ENCODE measurements around the gene AIFM3. TPM values are rescaled to one million over a fixed set of nuclear protein-coding genes. Genes with fewer than 3 reads are reported as not detected.

AIFM3 gene
- total RNA-seq, 1 experiment from 2014 or later: 3.2 TPM

DNA sequence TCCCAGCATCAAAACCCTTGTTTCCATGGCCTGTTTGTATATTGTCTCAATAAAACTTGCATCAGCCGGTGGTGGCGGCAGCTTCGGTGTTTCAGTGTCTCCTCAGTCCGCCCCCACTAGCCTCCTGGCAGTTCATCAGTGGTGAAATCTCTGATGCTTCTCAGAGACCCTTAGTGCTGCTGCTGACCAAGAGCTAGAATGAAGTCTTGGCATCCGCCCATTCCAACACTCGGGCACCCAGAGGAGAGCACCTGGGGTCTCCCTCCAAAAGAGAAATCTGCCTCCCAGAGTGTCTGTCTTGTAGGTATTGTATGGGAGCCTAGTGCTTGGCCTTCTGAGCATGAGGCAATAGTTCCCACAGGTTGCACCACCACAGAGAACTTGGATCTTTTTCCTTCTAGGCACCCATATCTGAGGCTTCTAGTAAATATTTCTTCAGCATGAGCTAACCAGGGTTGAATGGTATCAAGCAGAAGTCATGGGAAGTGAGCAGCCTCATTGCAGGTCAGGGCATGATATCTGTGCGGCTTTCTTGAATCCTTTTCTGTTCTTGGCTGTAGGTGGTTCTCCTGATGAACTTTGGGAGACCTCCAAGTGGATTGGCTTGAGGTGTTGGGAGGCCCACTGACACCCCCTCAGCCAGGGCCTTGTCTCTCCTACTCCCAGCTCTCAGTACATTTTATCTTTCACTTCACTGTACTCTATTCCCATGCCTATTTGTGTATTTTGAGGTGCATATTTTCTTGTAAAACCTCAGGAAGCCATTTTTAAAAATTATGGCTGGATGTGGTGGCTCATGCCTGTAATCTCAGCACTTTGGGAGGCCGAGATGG, 13.2 kb upstream of the AIFM3 start:
- DNase-seq (ENCODE audit: low read depth, low spot score): no peak
- in situ Hi-C loops (cut with HindIII; ENCODE audit: low pct_unique_long_range_greater_than_20kb, low sequenced_read_pairs): no loop called here

DNA sequence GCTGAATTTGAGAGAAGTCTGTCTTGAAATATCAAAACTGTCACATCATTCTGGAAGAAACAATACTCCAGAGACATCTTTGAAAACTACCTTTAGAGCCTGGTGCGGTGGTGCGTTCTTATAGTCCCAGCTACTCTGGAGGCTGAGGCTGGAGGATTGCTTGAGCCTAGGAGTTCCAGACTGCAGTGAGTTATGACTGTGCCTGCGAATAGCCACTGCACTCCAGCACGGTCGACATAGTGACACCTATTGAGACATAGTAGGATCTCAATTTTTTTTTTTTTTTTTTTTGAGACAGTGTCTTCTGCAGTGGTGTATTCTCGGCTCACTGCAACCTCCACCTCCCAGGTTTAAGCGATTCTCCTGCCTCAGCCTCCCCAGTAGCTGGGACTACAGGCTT, 11.5 kb upstream of the AIFM3 start:
- no peak for DNase-seq (ENCODE audit: low read depth, low spot score)
- in situ Hi-C loops (cut with HindIII; ENCODE audit: low pct_unique_long_range_greater_than_20kb, low sequenced_read_pairs): no loop called here

DNA sequence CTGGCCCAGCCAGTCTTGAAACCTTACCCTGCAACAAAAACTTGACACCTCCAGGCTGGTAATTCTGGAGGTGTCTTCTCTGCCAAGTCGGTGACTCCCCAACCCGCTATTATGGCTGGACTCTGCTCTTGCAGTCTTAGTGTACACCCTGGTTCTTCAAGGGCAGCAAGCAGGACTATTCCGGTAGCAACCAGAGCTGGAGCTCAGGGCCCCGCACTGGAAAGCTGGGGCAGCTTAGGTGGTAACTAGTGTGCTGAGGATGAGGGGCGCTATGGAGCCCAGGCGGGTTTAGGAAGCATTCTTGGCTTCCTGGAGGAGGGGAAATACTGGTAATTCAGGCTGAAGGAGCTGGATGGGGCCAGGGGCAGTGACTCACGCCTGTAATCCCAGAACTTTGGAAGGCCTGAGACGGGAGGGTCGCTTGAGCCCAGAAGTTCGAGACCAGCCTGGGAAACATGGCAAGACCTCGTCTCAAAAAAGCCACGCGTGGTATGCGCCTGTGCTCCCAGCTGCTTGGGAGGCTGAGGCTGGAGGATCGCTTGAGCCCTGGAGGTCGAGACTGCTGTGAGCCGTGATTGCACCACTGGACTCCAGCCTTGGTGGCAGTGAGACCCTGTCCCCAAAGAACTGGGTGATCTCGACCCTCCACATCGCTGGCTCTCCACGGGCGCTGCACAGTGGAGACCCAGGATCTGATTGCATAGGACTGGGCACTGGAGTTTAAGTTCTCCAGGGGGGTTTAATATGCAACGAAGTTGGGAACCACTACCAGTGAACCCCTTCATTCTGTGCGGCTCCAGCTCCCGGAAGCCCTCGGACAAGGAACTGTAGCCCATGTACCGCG, 10.6 kb upstream of the AIFM3 start:
- in situ Hi-C loops (cut with HindIII; ENCODE audit: low pct_unique_long_range_greater_than_20kb, low sequenced_read_pairs): no loop called here
- DNase-seq (ENCODE audit: low read depth, low spot score): peak; percentile 70

DNA sequence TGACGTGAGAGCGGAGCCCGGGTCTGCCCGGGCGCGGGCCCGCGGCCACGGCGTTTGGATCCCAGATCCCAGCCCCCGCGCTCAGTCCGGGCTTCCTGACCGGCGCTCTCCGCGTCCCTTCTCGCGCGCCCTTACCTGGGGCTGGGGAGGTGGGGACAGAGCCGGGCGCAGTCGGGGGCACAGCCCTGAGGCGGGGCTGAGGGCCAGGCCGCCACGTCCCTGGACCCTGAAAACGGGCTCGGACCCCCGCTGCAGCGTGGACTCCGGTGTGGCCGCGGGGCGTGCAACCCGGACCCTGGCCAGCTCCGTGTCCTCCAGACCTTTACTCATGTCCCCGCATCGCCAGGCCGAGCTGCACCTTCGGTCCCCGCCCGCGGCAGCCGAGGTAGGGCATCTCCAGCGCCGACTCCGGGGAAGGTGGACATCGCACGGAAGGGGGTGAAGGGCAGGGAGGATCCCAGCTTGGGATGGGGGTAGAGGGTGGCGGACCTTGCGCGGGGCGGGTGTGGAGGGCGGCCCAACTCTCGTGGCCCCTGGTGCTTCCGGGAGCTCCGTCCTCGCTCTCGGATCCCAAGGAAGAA, 9.9 kb upstream of the AIFM3 start:
- peak; percentile 19 for DNase-seq (ENCODE audit: low read depth, low spot score)
- in situ Hi-C loops (cut with HindIII; ENCODE audit: low pct_unique_long_range_greater_than_20kb, low sequenced_read_pairs): no loop called here

DNA sequence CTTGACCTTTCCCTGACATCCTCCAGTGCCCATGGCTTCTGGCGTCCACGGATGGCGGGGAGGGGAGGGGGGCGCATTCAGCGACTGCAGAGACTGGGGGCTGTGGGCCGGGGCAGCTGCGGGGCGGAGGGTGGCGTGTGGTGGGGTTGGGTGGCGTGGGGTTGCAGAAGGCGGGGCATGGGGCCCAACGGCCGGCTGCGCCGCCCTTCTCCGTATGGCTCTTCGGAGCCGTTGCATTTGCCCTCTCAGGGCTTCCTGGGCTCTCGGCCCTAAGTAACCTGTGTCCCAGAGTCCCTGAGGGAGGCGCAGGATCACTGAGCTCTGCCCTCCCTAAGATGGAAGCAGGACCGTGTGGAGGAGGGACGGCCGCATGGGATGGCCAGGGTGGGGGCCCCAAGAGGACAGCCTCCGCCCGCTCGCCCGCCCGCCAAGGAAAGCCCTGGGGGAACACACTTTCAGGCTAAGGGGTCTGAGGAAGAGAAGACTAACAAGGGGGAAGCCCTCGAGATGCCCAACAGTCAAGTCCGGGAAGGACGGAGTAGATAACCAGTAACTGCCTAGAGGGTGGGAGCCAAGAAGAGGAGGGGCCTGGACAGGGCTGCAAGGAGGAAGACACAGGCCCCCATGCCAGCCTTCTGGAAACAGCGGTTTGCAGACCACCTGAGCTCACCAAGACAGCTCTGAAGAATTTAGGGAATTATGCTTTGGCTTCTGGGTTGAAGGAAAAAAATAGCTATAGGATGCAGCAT, 9.2 kb upstream of the AIFM3 start:
- in situ Hi-C loops (cut with HindIII; ENCODE audit: low pct_unique_long_range_greater_than_20kb, low sequenced_read_pairs): no loop called here
- peak; percentile 65 for DNase-seq (ENCODE audit: low read depth, low spot score)

DNA sequence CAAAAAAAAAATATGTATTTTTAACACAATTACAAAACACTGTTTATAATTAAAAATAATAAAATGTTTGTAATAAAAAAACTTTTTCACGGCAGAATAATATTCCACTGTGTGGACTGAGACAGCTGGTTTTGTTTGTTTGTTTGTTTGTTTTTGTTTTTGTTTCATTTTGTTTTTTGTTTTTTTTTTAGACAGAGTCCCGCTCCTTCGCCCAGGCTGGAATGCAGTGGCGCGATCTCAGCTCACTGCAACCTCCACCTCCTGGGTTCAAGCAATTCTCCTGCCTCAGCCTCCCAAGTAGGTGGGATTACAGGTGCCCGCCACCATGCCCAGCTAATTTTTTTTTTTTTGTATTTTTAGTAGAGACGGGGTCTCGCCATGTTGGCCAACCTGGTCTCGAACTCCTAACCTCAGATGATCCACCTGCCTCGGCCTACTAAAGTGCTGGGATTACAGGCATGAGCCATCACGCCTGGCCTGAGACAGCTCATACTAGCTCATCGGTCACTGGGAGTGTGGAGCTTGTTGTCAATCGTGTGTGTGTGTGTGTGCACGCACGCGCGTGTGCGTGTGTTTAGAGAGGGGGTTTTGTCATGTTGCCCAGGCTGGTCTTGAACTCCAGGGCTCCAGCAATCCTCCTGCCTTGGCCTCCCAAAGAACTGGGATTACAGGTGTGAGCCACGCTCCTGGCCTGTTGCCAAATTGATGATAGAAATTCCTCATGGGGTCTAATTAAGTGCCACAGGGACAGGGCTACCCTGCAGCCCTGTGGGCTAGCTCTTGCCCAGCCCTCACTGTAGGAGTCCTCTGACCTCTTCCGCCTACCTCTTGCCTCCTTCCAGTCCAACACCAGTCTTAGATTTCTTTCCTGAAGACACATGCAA, 7.2 kb upstream of the AIFM3 start:
- in situ Hi-C loops (cut with HindIII; ENCODE audit: low pct_unique_long_range_greater_than_20kb, low sequenced_read_pairs): no loop called here
- DNase-seq (ENCODE audit: low read depth, low spot score): no peak

DNA sequence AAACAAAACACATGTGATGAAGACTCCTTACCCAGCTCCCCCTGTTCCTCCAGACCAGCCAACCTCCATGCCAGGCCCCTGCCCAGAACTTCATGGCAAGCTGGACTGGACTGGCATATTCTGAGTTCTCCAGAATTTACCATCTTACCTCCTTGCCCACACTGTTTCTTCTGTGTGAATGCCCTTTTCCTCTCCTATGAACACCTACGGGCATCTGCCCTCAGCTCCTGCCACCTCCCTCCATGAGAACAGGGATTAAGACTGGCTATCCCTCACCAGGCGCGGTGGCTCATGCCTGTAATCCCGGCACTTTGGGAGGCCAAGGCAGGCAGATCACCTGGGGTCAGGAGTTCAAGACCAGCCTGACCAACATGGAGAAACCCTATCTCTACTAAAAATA, 6.4 kb upstream of the AIFM3 start:
- in situ Hi-C loops (cut with HindIII; ENCODE audit: low pct_unique_long_range_greater_than_20kb, low sequenced_read_pairs): no loop called here

DNA sequence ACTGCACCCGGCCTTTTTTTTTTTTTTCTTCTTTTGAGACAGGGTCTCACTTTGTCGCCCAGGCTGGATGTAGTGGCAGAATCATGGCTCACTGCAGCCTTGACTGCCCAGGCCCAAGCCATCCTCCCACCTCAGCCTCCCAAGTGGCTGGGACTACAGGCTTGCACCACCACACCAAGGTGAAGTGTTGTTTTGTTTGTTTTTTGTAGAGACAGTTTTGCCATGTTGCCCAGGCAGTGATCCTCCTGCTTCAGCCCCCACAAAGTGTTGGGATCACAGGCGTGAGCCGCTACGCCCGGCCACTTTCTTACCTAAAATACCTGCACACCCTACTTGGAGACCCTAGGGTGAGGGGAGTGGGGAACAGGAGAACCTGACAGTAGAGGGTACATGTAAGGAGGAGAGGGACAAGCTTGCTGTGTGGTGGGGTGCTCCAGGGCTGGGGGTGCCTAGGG, 4.5 kb upstream of the AIFM3 start:
- in situ Hi-C loops (cut with HindIII; ENCODE audit: low pct_unique_long_range_greater_than_20kb, low sequenced_read_pairs): no loop called here
- no peak for DNase-seq (ENCODE audit: low read depth, low spot score)

More for the DNA sequence above, 6.4 kb upstream of the AIFM3 start:
- no peak for DNase-seq (ENCODE audit: low read depth, low spot score)

DNA sequence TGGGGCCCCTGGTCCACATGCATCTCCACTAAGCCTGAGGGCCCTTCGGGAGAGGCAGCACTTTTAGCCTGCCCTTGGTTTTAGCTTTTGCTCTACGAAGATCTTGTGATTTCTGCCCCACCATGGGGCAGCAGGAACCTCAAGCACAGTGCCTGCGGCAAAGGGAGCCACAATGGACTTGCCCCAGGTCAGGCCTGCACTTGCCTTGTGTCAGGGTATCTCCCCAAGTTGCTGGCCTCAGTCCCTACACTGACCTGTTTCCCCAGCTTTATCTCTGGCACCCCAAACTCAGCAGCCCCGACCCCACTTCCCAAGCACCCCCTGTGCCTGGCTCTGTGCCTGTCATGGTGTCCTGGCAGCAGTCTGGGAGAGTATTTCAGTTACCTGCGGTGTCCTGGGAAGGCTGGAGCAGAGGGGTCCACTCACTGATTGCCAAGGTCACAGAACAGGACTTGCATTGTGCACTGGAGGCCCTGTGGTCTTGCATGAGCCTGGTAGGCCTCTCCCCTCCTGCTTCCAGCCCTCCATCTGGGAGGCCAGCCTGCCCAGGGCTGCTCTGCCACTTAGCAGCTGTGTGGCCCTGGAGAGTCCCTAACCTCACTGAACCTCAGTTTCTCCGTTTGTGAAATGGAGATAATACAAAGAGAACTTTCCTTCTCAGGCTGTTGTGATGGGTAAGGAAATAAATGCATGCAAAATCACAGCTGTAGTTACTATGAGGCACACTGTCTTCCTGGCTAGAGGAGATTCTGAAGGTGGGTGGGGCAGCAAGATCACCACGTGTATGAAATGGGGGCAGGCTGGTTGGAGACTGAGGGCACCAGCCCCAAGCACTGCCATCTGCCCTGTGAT, 3.6 kb upstream of the AIFM3 start:
- peak; percentile 44 for DNase-seq (ENCODE audit: low read depth, low spot score)
- in situ Hi-C loops (cut with HindIII; ENCODE audit: low pct_unique_long_range_greater_than_20kb, low sequenced_read_pairs): no loop called here

DNA sequence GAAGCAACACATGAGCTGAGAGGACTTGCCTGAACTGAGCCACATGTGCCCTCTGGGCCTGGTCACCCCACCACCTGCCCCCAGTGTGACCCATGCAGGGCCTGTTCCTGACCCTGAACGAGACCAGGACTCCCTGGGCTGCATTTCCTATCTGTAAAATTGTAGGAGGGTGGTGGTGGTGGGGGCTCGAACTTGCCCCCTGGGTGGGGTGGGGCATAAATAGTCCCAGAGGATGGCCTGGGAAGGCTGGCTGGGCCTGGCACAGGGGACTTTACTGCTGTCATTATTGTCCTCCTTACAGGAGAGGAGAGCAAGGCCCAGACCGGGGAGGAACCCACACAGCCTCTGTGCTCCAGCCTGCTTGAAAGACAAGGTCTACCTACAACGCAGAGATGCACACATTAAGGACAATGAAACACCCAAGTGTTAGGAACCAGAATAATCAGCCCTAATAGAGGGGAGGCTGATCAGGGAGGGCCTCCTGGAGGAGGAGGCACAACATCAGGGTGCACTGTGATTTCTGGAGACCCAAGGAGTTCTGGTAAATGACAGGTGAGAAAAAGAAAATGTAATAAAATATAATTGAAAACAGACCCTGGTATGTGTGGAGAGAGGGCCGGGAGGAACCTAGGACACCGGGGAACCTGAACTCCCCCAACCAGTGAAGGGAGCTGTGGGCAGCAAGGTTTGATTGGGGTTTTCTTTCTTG, 2.8 kb upstream of the AIFM3 start:
- in situ Hi-C loops (cut with HindIII; ENCODE audit: low pct_unique_long_range_greater_than_20kb, low sequenced_read_pairs): no loop called here
- no peak for DNase-seq (ENCODE audit: low read depth, low spot score)

DNA sequence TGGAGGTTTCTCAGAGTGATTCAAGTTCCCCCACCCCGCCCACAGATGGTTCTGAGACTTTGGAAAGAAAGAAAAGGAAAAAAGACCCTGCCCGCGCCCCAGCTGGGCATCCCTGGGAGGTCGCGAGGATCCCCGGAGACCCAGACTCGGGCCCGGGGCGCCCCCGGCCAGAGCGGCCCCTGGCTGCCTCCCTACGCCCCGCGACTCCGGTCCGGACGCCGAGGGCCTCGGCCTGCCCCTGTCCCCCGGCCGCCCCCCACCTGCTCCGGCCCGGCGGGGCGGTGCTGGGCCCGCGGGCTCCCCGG, 2.3 kb upstream of the AIFM3 start:
- in situ Hi-C loops (cut with HindIII; ENCODE audit: low pct_unique_long_range_greater_than_20kb, low sequenced_read_pairs): no loop called here
- no peak for DNase-seq (ENCODE audit: low read depth, low spot score)

DNA sequence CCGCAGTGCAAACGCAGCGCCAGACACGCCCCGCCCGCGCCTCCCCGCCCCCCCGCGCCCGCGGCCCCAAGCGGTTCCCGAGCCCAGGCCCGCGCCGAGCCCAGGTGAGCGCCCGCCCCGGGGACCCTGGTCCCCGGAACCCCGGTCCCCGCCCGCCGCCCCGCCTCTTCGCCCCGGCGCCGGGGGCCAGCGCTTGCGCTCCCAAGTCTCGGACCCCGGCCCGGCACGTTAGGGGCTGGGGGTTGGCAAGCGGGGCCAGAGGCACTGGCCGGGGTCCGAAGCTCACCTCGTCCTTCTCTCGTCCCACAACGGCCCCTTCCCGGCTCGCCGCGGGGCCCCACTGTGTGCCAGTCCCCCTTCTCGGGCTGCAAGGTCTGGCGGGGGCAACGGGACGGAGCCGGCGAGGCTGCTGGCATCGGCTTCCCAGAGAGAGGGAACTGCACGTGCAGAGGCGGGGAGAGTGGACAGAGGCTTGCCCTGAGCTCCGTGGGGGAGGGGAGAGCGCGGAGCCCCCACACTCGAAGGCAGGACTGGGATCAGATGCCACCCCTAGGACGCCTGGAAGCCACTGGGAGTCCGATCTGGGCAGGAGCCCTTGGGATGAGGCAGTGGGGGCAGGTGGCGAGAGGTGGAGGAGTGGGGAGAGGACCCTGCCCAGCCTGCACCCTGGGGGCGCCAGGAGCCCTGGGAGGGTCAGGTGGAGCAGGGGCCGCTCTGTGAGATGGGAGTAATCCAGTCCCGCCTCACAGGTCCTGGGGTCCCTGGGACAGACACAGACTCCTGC, 1.8 kb upstream of the AIFM3 start:
- DNase-seq (ENCODE audit: low read depth, low spot score): no peak
- in situ Hi-C loops (cut with HindIII; ENCODE audit: low pct_unique_long_range_greater_than_20kb, low sequenced_read_pairs): no loop called here

DNA sequence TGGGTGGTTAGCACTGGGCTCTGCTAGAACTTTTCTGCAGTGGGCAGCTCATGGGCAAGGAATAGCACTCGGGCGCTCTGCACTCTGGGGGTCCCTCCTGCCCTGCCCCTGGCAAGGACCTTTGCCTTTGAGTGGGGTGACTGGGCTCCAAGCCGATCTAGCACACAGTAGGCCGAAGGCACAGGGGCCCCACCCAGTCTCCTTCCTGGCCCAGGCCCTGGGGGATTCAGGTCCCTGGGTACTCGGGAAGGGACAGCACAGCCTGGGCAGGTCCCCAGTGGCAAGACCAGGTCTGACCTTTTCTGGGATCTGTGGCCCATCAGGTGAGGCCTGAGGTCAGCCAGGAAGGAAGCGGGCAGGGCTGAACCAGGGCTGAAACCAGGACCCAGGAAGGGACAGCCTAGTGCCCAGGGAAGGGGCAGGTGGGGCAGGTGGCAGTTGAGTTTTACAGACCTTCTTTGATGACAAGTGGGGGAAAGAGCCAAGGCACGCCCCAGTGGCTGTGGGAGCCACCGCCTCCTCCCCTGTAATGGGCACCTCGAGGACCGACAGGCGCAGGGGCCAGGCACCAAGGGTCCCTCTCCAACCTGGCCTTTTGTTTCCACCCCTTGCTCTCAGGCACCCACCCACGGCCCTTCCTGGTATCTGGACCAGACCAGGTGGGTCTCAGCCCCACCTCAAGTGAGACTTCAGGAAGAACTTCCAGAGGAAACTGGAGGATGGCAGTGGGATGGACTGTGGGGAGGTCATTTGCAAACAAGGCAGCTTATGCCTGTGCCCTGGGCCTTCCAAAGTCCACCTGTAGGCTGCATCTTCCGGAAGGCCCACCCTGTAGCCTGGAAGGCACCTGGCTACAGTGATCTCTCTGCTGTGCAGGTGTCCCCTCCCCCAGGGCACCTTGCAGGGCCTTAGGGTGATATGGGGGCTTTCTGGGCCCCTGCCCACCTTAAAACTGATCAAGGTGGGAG, 883 bp upstream of the AIFM3 start:
- DNase-seq (ENCODE audit: low read depth, low spot score): no peak
- in situ Hi-C loops (cut with HindIII; ENCODE audit: low pct_unique_long_range_greater_than_20kb, low sequenced_read_pairs): no loop called here

DNA sequence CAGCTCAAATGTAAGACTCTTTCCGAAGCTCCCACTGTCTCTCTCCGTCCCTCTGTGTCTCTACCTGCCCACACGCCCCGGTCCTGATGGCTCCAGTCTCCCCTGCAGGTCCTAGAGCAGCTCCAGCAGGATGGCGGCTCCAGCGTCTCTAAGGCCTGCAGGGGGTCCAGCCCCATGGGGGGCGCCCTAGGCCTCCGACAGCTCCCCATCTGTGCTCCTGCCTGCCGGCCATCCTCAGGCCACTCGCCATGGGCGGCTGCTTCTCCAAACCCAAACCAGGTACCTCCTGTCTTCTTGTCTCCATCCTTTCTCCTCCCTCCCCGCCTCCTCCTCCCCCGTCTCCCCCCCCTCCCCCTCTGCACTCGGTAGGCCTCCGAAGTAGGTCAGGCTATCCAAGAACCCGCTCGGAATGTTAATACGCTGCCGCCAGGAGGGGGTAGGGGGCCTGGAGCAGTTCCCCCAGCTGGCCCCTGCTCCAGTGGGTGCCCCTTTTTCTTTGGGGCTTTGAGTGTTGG, 699 bp downstream of the AIFM3 start:
- no peak for DNase-seq (ENCODE audit: low read depth, low spot score)
- in situ Hi-C loops (cut with HindIII; ENCODE audit: low pct_unique_long_range_greater_than_20kb, low sequenced_read_pairs): no loop called here
